ENCODE results near the gene PFN4.

GRCh38 chr2:24163601-24164000 lies 40.5 kb upstream of the PFN4 start:
- TF ChIP-seq, protein P1, sequence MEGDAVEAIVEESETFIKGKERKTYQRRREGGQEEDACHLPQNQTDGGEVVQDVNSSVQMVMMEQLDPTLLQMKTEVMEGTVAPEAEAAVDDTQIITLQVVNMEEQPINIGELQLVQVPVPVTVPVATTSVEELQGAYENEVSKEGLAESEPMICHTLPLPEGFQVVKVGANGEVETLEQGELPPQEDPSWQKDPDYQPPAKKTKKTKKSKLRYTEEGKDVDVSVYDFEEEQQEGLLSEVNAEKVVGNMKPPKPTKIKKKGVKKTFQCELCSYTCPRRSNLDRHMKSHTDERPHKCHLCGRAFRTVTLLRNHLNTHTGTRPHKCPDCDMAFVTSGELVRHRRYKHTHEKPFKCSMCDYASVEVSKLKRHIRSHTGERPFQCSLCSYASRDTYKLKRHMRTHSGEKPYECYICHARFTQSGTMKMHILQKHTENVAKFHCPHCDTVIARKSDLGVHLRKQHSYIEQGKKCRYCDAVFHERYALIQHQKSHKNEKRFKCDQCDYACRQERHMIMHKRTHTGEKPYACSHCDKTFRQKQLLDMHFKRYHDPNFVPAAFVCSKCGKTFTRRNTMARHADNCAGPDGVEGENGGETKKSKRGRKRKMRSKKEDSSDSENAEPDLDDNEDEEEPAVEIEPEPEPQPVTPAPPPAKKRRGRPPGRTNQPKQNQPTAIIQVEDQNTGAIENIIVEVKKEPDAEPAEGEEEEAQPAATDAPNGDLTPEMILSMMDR (IDR thresholded peaks at IDR 0.05) = no peak
- TF ChIP-seq POLR2A (IDR thresholded peaks at IDR 0.05) = no peak

Measured in esophagus squamous epithelium (tissue), 4 donors.